A204.1 (cell line): ENCODE measurements around the gene RYR1.
"Not testable (repeated sequence)": the region's sequence is repeated elsewhere in the genome, so short reads cannot be mapped to it uniquely, and the experiment has no call there.

Source experiments
- FAIRE-seq: peaks from 2 replicates; lab custom pipeline; 2012; peaks lifted over from hg19 to GRCh38; lab: Jason Lieb, UNC

The RYR1 gene

GRCh38 chr19:38543286-38543806 lies 109.9 kb downstream of the RYR1 start:
- FAIRE-seq: no peak

- peak; percentile 78 for FAIRE-seq
These were observed 110.5 kb downstream of the RYR1 start for GRCh38 chr19:38543807-38544568.

DNA sequence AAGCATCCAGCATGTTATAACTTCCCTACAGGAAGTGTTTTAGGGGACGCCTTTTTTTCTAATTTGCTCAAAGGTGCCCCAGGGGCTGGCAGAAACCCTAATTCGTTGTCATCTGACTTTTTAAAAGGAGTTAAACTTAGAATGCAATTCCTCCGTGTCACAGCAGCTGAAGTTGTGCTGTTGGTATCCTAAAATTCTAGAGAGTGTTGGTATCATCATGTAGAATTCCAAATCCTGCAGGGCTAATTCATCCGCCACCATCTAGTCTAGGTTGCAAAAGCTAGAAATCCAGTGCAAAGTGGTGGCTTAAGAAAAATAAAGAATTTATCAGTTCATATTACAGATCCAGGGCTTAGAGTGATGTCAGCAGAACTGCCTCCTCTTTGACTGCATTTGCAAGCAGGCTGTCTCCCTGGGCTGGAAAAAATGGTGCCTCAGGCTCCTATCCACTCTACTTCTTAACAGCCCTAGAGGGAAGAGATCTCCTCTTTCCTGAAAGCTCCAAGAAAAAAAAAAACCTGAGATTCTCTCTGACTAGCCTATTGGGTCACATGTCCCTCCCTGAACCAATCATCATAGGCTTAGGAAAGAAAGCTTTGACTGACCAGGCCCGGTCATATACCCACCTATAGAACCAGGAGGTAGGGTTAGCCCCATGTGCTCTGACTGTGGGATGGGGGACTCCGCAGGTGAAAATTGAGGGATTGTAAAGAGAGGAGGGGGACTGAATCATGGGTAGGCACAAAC lies 111.3 kb downstream of the RYR1 start:
- FAIRE-seq: no peak

GRCh38 chr19:38545596-38545995 lies 112.1 kb downstream of the RYR1 start:
- no peak for FAIRE-seq

DNA sequence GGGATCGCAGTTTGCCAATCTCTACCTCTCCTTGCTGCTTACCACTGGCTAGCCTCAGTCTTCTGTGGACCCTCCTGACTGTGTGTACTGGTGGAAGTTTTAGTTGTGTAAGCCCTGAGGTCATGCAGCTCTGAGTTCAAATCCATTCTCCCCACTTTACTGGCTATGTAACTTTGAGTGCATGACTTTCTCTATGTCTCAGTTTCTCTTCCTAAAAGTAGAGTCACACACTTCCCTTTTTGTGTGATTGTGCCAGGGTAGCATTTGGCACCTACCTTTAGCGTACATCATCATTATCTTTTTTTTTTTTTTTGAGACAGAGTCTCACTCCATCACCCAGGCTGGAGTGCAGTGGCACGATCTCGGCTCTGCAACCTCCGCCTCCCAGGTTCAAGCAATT lies 113.9 kb downstream of the RYR1 start:
- no peak for FAIRE-seq

DNA sequence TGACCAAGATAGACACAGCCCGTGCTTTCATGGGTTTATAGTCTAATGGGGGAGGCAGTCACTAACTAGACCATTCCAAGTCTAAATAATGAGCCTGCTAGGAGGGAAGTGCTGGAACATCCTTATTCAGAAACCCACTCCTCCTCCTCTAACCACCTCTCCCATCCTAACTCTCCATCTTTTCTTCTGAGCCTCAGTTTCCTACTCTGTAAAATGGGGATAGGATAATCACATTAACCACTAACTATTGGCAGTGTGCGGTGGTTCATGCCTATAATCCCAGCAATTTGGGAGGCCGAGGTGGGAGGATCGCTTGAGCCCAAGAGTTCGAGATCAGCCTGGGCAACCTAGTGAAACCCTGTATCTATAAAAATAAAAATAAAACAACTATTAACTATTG lies 115.6 kb downstream of the RYR1 start:
- no peak for FAIRE-seq

GRCh38 chr19:38549942-38550341 lies 116.5 kb downstream of the RYR1 start:
- no peak for FAIRE-seq

DNA sequence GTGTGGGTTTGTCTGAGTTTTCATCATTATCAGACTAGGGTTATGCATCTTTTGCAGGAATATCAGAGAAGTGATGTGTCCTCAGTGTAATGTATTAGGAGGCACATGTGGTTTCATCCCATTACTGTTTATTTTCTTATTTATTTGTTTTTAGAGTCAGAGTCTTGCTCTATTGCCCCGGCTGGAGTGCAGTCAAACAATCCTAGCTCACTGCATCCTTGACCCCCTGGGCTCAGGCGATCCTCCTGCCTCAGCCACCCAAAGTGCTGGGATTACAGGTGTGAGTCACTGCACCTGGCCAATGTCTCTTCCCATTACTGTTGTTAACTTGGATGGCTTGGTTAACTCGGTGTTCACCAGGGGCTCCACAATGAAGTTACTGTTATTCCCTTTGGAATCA lies 116.9 kb downstream of the RYR1 start:
- FAIRE-seq: no peak

GRCh38 chr19:38551450-38551813 lies 117.9 kb downstream of the RYR1 start:
- FAIRE-seq: no peak

- FAIRE-seq: not testable (repeated sequence)
These were observed 119.7 kb downstream of the RYR1 start for GRCh38 chr19:38553239-38553638.

DNA sequence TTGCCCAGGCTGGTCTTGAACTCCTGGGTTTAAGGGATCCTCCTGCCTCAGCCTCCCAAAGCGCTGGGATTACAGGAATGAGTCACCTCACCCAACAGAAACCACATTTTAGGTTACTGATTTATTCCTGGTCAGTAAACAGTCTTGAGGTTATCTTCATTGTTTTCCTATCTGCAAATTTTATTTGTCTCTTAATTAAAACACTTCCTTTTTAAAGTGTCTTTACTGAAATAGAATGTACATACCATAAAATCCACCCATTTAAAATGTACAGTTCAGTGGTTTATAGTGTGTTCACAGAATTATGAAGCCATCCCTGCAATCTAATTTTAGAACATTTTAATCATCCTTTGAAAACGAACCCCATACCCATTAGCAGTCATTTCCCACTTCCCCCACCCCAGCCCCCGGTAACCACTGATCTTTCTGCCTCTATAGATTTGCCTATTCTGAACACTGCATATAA lies 121.2 kb downstream of the RYR1 start:
- no peak for FAIRE-seq

DNA sequence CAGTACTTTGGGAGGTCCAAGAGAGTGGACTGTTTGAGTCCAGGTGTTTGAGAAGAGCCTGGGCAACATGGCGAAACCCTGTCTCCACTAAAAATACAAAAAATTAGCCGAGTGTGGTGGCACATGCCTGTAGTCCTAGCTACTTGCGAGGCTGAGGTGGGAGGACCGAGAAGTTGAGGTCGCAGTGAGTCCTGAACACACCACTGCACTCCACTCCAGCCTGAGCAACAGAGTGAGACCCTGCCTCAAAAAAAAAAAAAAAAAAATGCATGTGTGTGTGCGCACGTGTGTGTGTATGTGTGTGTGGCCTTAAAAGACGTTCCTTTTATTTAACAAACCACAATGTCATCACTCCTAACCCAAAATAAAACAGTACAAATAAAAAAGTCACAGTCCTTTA lies 121.7 kb downstream of the RYR1 start:
- no peak for FAIRE-seq

- no peak for FAIRE-seq
These were observed 123.2 kb downstream of the RYR1 start for GRCh38 chr19:38556521-38557174.

GRCh38 chr19:38557205-38557799 lies 123.8 kb downstream of the RYR1 start:
- no peak for FAIRE-seq

GRCh38 chr19:38558933-38559332 lies 125.4 kb downstream of the RYR1 start:
- not testable (repeated sequence) for FAIRE-seq

- no peak for FAIRE-seq
These were observed 126.2 kb downstream of the RYR1 start for GRCh38 chr19:38559428-38560401.

DNA sequence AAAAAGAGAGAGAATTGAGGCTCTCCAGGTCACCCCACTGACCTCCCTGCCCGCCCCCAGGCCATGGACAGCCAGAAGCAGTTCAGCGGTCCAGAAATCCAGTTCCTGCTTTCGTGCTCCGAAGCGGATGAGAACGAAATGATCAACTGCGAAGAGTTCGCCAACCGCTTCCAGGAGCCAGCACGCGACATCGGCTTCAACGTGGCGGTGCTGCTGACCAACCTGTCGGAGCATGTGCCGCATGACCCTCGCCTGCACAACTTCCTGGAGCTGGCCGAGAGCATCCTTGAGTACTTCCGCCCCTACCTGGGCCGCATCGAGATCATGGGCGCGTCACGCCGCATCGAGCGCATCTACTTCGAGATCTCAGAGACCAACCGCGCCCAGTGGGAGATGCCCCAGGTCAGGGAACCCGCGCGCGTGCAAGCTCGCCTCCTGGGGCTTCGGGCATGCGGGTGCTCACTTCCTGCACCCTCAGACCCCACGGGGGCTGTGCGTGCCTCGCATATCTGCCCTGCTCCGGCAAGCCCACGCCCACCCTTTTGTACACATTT lies 127.6 kb downstream of the RYR1 start:
- FAIRE-seq: no peak

GRCh38 chr19:38561658-38562057 lies 128.2 kb downstream of the RYR1 start:
- FAIRE-seq: no peak

- no peak for FAIRE-seq
These were observed 128.6 kb downstream of the RYR1 start for GRCh38 chr19:38562096-38562495.

DNA sequence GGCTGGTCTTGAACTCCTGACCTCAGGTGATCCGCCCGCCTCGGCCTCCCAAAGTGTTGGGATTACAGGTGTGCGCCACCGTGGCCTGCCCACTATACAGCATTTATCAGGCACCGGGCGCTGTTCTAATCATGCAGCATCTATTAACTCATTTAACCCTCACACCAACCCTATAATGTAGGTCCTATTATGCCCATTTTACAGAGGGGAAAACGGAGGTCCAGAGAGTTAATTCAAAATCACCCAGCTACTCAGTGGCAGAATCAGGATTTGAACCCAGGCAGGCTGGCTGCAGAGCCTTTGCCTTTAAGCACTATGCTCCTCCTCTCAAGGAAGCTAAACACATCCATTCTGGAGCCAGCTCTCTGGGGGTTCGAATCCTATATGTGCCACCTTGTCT lies 130.0 kb downstream of the RYR1 start:
- FAIRE-seq: no peak
